Fibroblast of skin of back (primary cell): ENCODE measurements around the gene DISP3.
"Not testable (repeated sequence)": the region's sequence is repeated elsewhere in the genome, so short reads cannot be mapped to it uniquely, and the experiment has no call there.

Experiments used
- DNase-seq: peaks from one replicate; pipeline ENCODE4 v3.0.0-alpha.2; 2013

Gene DISP3

GRCh38 chr1:11579506-11579905 lies 100.6 kb downstream of the DISP3 start:
- DNase-seq = no peak

- not testable (repeated sequence) for DNase-seq
Measured at GRCh38 chr1:11580049-11580448, 101.1 kb downstream of the DISP3 start.

GRCh38 chr1:11581445-11581991 lies 102.6 kb downstream of the DISP3 start:
- DNase-seq = no peak

DNA sequence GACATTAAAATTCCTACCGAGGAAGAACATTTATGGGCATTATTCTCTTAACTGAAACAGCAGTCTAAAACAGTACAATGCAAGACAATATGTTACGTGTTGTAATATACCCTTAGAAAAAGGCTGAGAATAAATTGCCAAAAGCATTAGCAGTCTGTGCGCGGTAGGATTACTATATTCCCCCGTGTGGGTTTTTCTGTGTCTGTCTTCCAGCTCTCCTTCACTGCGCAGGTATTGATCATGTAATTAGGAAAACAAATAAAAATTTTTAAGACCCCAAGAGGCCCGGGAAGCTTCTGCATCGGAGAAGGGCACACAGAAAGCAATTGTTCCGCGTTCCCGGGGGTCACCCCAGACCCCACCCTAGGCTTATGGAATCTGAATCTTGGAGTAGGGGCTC lies 106.4 kb downstream of the DISP3 start:
- no peak for DNase-seq
